Activated naive CD4-positive, alpha-beta T cell treated with anti-CD3 and anti-CD28 coated beads, Interleukin-2, amount 50 U/mL, for 24 hours (primary cell): ENCODE results near the gene PRDX3.
"Not testable (repeated sequence)": the region's sequence is repeated elsewhere in the genome, so short reads cannot be mapped to it uniquely, and the experiment has no call there.

Experiments used
- H3K27ac Mint-ChIP-seq: one replicate; pipeline ENCODE4 v1.8.0; 2021; ENCODE audit warnings: mild to moderate bottlenecking, mixed read lengths
- H3K27me3 Mint-ChIP-seq: one replicate; pipeline ENCODE4 v1.8.0; 2021; ENCODE audit warnings: mixed read lengths
- H3K36me3 Mint-ChIP-seq: one replicate; pipeline ENCODE4 v1.8.0; 2021; ENCODE audit warnings: mixed read lengths
- H3K4me1 Mint-ChIP-seq: one replicate; pipeline ENCODE4 v1.8.0; 2021; ENCODE audit warnings: mixed read lengths
- H3K4me3 Mint-ChIP-seq: one replicate; pipeline ENCODE4 v1.8.0; 2021; ENCODE audit warnings: mild to moderate bottlenecking, mixed read lengths
- H3K9me3 Mint-ChIP-seq: one replicate; pipeline ENCODE4 v1.8.0; 2021; ENCODE audit warnings: mixed read lengths

The PRDX3 gene

GRCh38 chr10:119161680-119162451 is 16.7 kb downstream of the PRDX3 start:
- H3K4me3 Mint-ChIP-seq = no peak overlapping the region
- H3K9me3 Mint-ChIP-seq = no peaks in the 10 kb centered on the region
- H3K27me3 Mint-ChIP-seq = no peaks in the 10 kb centered on the region
- peaks cover 10% of the 10 kb centered on the region for H3K36me3 Mint-ChIP-seq
- H3K4me1 Mint-ChIP-seq = peaks cover 29% of the 10 kb centered on the region
- no peak overlapping the region for H3K27ac Mint-ChIP-seq

- Mint-ChIP-seq H3K4me3 (no peak overlapping the region), H3K4me1 (peaks cover 11% of the 10 kb centered on the region), H3K9me3 (no peaks in the 10 kb centered on the region), H3K27ac (no peak overlapping the region), H3K36me3 (peaks cover 11% of the 10 kb centered on the region), H3K27me3 (no peaks in the 10 kb centered on the region)
These were observed 19.3 kb downstream of the PRDX3 start for GRCh38 chr10:119159332-119159731.

GRCh38 chr10:119153661-119154060 is 25.0 kb downstream of the PRDX3 start:
- H3K4me1 Mint-ChIP-seq = no peaks in the 10 kb centered on the region
- H3K27ac Mint-ChIP-seq = no peak overlapping the region
- no peak overlapping the region for H3K4me3 Mint-ChIP-seq
- no peaks in the 10 kb centered on the region for H3K27me3 Mint-ChIP-seq
- no peaks in the 10 kb centered on the region for H3K9me3 Mint-ChIP-seq
- H3K36me3 Mint-ChIP-seq = peaks cover 10% of the 10 kb centered on the region

- Mint-ChIP-seq H3K27ac (no peak overlapping the region), H3K9me3 (no peaks in the 10 kb centered on the region), H3K4me3 (no peak overlapping the region), H3K4me1 (no peaks in the 10 kb centered on the region), H3K36me3 (peaks cover 10% of the 10 kb centered on the region), H3K27me3 (no peaks in the 10 kb centered on the region)
These were observed 25.6 kb downstream of the PRDX3 start for GRCh38 chr10:119153041-119153440.

- not testable (repeated sequence) for H3K27ac Mint-ChIP-seq, H3K27me3 Mint-ChIP-seq, H3K4me3 Mint-ChIP-seq, H3K36me3 Mint-ChIP-seq, H3K4me1 Mint-ChIP-seq, H3K9me3 Mint-ChIP-seq
These were observed 27.0 kb downstream of the PRDX3 start for GRCh38 chr10:119151601-119152000.

- Mint-ChIP-seq H3K9me3 (no peaks in the 10 kb centered on the region), H3K27ac (no peak overlapping the region), H3K4me3 (no peak overlapping the region), H3K27me3 (no peaks in the 10 kb centered on the region), H3K36me3 (peaks cover 4% of the 10 kb centered on the region), H3K4me1 (no peaks in the 10 kb centered on the region)
These were observed 28.9 kb downstream of the PRDX3 start for GRCh38 chr10:119149729-119150128.

- Mint-ChIP-seq H3K4me3 (no peak overlapping the region), H3K27me3 (no peaks in the 10 kb centered on the region), H3K4me1 (no peaks in the 10 kb centered on the region), H3K36me3 (peaks cover 4% of the 10 kb centered on the region), H3K27ac (no peak overlapping the region), H3K9me3 (no peaks in the 10 kb centered on the region)
These were observed 29.5 kb downstream of the PRDX3 start for GRCh38 chr10:119149157-119149556.

- Mint-ChIP-seq H3K27ac (no peak overlapping the region), H3K4me3 (no peak overlapping the region), H3K4me1 (peaks cover 7% of the 10 kb centered on the region), H3K27me3 (no peaks in the 10 kb centered on the region), H3K36me3 (peaks cover 2% of the 10 kb centered on the region), H3K9me3 (no peaks in the 10 kb centered on the region)
These were observed 35.0 kb downstream of the PRDX3 start for GRCh38 chr10:119143657-119144056.

- Mint-ChIP-seq H3K9me3 (no peaks in the 10 kb centered on the region), H3K27me3 (no peaks in the 10 kb centered on the region), H3K36me3 (peaks cover 4% of the 10 kb centered on the region), H3K27ac (no peak overlapping the region), H3K4me1 (peaks cover 13% of the 10 kb centered on the region), H3K4me3 (no peak overlapping the region)
These were observed 37.9 kb downstream of the PRDX3 start for GRCh38 chr10:119140603-119141245.

- peaks cover 18% of the 10 kb centered on the region for H3K4me1 Mint-ChIP-seq
- no peak overlapping the region for H3K27ac Mint-ChIP-seq
- no peak overlapping the region for H3K4me3 Mint-ChIP-seq
- H3K27me3 Mint-ChIP-seq = no peaks in the 10 kb centered on the region
- H3K9me3 Mint-ChIP-seq = no peaks in the 10 kb centered on the region
- peaks cover 4% of the 10 kb centered on the region for H3K36me3 Mint-ChIP-seq
These were observed 39.0 kb downstream of the PRDX3 start for GRCh38 chr10:119139464-119140067.

GRCh38 chr10:119138346-119139306 is 40.0 kb downstream of the PRDX3 start:
- H3K4me1 Mint-ChIP-seq = peaks cover 21% of the 10 kb centered on the region
- no peaks in the 10 kb centered on the region for H3K9me3 Mint-ChIP-seq
- no peak overlapping the region for H3K27ac Mint-ChIP-seq
- H3K4me3 Mint-ChIP-seq = no peak overlapping the region
- no peaks in the 10 kb centered on the region for H3K27me3 Mint-ChIP-seq
- peaks cover 5% of the 10 kb centered on the region for H3K36me3 Mint-ChIP-seq

GRCh38 chr10:119137878-119138277 is 40.7 kb downstream of the PRDX3 start:
- not testable (repeated sequence) for H3K4me3 Mint-ChIP-seq, H3K36me3 Mint-ChIP-seq, H3K27me3 Mint-ChIP-seq, H3K9me3 Mint-ChIP-seq, H3K27ac Mint-ChIP-seq
- H3K4me1 Mint-ChIP-seq = peaks cover 26% of the 10 kb centered on the region

- no peak overlapping the region for H3K4me3 Mint-ChIP-seq
- H3K27ac Mint-ChIP-seq = no peak overlapping the region
- no peaks in the 10 kb centered on the region for H3K27me3 Mint-ChIP-seq
- H3K4me1 Mint-ChIP-seq = peaks cover 39% of the 10 kb centered on the region
- H3K9me3 Mint-ChIP-seq = no peaks in the 10 kb centered on the region
- H3K36me3 Mint-ChIP-seq = peaks cover 10% of the 10 kb centered on the region
These were observed 42.5 kb downstream of the PRDX3 start for GRCh38 chr10:119136084-119136483.

GRCh38 chr10:119135513-119135881 is 43.1 kb downstream of the PRDX3 start:
- no peak overlapping the region for H3K4me3 Mint-ChIP-seq
- peaks cover 10% of the 10 kb centered on the region for H3K36me3 Mint-ChIP-seq
- no peaks in the 10 kb centered on the region for H3K27me3 Mint-ChIP-seq
- H3K4me1 Mint-ChIP-seq = peaks cover 45% of the 10 kb centered on the region
- H3K27ac Mint-ChIP-seq = peak overlapping the region; percentile 2
- no peaks in the 10 kb centered on the region for H3K9me3 Mint-ChIP-seq

GRCh38 chr10:119133949-119134348 is 44.7 kb downstream of the PRDX3 start:
- Mint-ChIP-seq H3K4me1 (peaks cover 41% of the 10 kb centered on the region), H3K9me3 (no peaks in the 10 kb centered on the region), H3K4me3 (no peak overlapping the region), H3K36me3 (peaks cover 12% of the 10 kb centered on the region), H3K27me3 (no peaks in the 10 kb centered on the region), H3K27ac (peak overlapping the region; percentile 52)
